Measurements from ENCODE around the gene ARID2. TPM values are rescaled to one million over a fixed set of nuclear protein-coding genes. Genes with fewer than 3 reads are reported as not detected.

ARID2 gene
- total and polyA plus RNA-seq, 2 experiments from 2014 or later, result 26.5 to 54.9 TPM

DNA sequence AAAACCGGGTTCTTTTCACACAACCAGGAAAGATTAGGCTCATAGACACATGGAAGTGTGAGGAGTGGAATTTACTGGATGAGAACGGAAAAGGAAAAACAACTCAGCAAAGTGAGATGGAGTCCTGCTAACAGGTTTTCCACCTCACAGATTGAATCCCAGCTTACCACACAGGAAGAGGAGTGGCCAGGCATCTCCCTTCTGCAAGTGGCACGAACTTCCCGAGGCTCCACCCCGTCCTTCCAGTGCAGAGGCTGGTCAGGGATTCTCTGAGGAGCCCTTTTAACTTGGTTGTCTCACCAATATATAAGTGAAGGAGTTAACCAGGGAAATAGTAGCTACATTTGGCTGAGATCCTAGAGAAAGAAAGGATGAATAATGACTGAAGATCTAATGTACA lies 158.0 kb downstream of the ARID2 start (continued):
- TF ChIP-seq, protein P1, sequence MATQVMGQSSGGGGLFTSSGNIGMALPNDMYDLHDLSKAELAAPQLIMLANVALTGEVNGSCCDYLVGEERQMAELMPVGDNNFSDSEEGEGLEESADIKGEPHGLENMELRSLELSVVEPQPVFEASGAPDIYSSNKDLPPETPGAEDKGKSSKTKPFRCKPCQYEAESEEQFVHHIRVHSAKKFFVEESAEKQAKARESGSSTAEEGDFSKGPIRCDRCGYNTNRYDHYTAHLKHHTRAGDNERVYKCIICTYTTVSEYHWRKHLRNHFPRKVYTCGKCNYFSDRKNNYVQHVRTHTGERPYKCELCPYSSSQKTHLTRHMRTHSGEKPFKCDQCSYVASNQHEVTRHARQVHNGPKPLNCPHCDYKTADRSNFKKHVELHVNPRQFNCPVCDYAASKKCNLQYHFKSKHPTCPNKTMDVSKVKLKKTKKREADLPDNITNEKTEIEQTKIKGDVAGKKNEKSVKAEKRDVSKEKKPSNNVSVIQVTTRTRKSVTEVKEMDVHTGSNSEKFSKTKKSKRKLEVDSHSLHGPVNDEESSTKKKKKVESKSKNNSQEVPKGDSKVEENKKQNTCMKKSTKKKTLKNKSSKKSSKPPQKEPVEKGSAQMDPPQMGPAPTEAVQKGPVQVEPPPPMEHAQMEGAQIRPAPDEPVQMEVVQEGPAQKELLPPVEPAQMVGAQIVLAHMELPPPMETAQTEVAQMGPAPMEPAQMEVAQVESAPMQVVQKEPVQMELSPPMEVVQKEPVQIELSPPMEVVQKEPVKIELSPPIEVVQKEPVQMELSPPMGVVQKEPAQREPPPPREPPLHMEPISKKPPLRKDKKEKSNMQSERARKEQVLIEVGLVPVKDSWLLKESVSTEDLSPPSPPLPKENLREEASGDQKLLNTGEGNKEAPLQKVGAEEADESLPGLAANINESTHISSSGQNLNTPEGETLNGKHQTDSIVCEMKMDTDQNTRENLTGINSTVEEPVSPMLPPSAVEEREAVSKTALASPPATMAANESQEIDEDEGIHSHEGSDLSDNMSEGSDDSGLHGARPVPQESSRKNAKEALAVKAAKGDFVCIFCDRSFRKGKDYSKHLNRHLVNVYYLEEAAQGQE (IDR thresholded peaks at IDR 0.05; ENCODE audit: unreplicated experiment), result no peak
- no peak for TF ChIP-seq EZH2phosphoT487 (IDR thresholded peaks at IDR 0.05; ENCODE audit: unreplicated experiment)
- no peak for TF ChIP-seq ZNF331 (CRISPR knock-in tag; IDR thresholded peaks at IDR 0.05; ENCODE audit: low read depth)
- TF ChIP-seq STAT1 (IDR thresholded peaks at IDR 0.05; ENCODE audit: unreplicated experiment), result no peak
- TF ChIP-seq, protein P2, sequence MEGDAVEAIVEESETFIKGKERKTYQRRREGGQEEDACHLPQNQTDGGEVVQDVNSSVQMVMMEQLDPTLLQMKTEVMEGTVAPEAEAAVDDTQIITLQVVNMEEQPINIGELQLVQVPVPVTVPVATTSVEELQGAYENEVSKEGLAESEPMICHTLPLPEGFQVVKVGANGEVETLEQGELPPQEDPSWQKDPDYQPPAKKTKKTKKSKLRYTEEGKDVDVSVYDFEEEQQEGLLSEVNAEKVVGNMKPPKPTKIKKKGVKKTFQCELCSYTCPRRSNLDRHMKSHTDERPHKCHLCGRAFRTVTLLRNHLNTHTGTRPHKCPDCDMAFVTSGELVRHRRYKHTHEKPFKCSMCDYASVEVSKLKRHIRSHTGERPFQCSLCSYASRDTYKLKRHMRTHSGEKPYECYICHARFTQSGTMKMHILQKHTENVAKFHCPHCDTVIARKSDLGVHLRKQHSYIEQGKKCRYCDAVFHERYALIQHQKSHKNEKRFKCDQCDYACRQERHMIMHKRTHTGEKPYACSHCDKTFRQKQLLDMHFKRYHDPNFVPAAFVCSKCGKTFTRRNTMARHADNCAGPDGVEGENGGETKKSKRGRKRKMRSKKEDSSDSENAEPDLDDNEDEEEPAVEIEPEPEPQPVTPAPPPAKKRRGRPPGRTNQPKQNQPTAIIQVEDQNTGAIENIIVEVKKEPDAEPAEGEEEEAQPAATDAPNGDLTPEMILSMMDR (conservative IDR thresholded peaks at IDR 0.05; ENCODE audit: low read depth in 2 of 2), result no peak
- TF ChIP-seq POLR2AphosphoS5 (IDR thresholded peaks at IDR 0.05; ENCODE audit: low read depth), result no peak
- TF ChIP-seq CREB1 (CRISPR knock-in tag; IDR thresholded peaks at IDR 0.05; ENCODE audit: low read depth), result no peak
- TF ChIP-seq, protein P3, sequence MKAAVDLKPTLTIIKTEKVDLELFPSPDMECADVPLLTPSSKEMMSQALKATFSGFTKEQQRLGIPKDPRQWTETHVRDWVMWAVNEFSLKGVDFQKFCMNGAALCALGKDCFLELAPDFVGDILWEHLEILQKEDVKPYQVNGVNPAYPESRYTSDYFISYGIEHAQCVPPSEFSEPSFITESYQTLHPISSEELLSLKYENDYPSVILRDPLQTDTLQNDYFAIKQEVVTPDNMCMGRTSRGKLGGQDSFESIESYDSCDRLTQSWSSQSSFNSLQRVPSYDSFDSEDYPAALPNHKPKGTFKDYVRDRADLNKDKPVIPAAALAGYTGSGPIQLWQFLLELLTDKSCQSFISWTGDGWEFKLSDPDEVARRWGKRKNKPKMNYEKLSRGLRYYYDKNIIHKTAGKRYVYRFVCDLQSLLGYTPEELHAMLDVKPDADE (IDR thresholded peaks at IDR 0.05), result no peak

DNA sequence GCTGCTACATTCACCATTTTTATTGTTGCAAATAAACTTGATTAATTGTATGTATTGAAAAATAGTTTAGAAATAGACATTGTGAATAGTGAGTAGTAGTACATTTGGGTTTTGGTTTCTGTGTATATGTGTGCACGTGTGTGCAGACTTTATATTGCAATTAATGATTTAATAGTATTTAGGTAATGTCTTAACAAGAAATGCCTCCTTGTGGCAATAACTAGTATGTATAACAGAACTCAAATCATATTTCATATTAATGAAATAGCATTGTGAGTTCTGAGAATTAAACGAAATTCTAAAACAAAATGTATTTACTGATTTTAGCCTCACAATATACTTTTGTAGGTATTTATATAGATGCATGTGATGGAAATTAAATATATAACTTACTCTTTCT lies 160.8 kb downstream of the ARID2 start:
- peaks cover 4% of the 10 kb centered on the region; the same call in 1 of the 2 replicates for H3K4me1 ChIP-seq (ENCODE audit: insufficient read depth)
- DNase-seq (ENCODE audit: low spot score) (no peak), ATAC-seq (no peak)
- Mint-ChIP-seq H3K27ac (no peak overlapping the region), H3K9me3 (peaks cover 10% of the 10 kb centered on the region; the same call in 1 of the 3 replicates), H3K4me3 (no peak overlapping the region), H3K36me3 (ENCODE audit: low read depth) (peaks cover 41% of the 10 kb centered on the region), H3K27me3 (ENCODE audit: insufficient read depth, low read depth, poor library complexity) (peaks cover 3% of the 10 kb centered on the region), H3K4me1 (peaks cover 12% of the 10 kb centered on the region; the same call in 2 of the 3 replicates)
- H3K27ac ChIP-seq (ENCODE audit: low read depth), result no peak overlapping the region
- H2AFZ ChIP-seq, result no peak overlapping the region
- H3K4me2 ChIP-seq, result no peak overlapping the region
- no peaks in the 10 kb centered on the region for H3K9me2 ChIP-seq (ENCODE audit: insufficient read depth)
- no peak overlapping the region for H3K4me3 ChIP-seq
- no peaks in the 10 kb centered on the region for H3K79me2 ChIP-seq (replicated peaks; ENCODE audit: insufficient read depth)
- H3K36me3 ChIP-seq (ENCODE audit: insufficient read depth), result peaks cover 7% of the 10 kb centered on the region; the same call in 1 of the 2 replicates
- no peaks in the 10 kb centered on the region for H3K27me3 ChIP-seq (ENCODE audit: insufficient read depth)
- H3F3A ChIP-seq (replicated peaks; ENCODE audit: low read depth), result no peaks in the 10 kb centered on the region
- no peaks in the 10 kb centered on the region for H4K20me1 ChIP-seq (replicated peaks; ENCODE audit: insufficient read depth)
- TF ChIP-seq POLR2AphosphoS5 (IDR thresholded peaks at IDR 0.05; ENCODE audit: low read depth) (no peak), NANOG (IDR thresholded peaks at IDR 0.05; ENCODE audit: borderline replicate concordance) (no peak), EZH2 (IDR thresholded peaks at IDR 0.05; ENCODE audit: low read depth, unreplicated experiment) (no peak), CREB1 (CRISPR knock-in tag; IDR thresholded peaks at IDR 0.05; ENCODE audit: low read depth) (no peak), ZNF331 (CRISPR knock-in tag; IDR thresholded peaks at IDR 0.05; ENCODE audit: low read depth) (no peak), STAT1 (IDR thresholded peaks at IDR 0.05; ENCODE audit: unreplicated experiment) (no peak), EZH2phosphoT487 (IDR thresholded peaks at IDR 0.05; ENCODE audit: unreplicated experiment) (no peak), ZNF114 (CRISPR knock-in tag; IDR thresholded peaks at IDR 0.05) (no peak), JUNB (IDR thresholded peaks at IDR 0.05; ENCODE audit: unreplicated experiment) (no peak)
- TF ChIP-seq, protein P2 (conservative IDR thresholded peaks at IDR 0.05; ENCODE audit: low read depth in 2 of 2), result no peak
- TF ChIP-seq, protein P1 (IDR thresholded peaks at IDR 0.05; ENCODE audit: unreplicated experiment), result no peak
